T-helper 2 cell (primary cell): ENCODE data around the gene SLC22A23.

ENCODE experiments used
- DNase-seq, 5 experiments: peaks; one replicate each; pipeline versions ENCODE4 v3.0.0 to v3.0.0-alpha.2; 2012 to 2022

The SLC22A23 gene

DNA sequence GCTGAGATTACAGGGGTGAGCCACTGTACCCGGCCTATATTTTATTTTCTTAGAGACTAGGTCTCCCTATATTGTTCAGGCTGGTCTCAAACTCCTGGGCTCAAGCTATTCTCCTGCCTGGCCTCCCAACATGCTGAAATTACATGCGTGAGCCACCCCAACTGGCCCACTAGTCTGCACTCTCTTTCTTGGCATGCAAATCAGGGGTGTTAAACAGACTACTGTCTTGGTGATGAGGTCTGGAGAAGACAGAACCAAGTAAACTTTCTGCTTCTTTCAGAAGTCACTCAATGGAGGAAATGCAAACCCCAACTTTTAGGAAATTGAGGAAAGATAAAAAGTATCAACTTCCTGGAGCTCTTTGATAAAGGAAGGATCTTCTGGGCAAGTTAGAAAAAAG is 221.4 kb downstream of the SLC22A23 start:
- no peak for DNase-seq

DNA sequence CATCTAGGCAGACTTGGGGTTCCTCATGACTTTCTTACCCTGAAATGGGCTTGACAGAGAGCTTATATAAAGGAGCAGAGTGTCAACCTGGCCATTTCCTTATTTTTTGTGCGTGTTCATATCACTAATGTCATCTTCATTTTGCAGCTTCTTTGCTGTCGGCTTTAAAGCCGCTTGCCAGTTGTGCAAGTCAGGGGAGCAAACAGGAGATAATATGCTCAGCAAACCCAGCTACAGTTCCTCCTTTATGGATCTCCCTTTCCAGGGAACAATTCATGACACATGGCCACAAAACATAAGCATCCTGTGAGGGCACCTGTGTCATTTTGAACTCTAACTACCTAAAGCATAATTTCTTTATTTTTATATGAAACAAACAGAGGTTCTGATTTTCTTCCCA is 222.9 kb downstream of the SLC22A23 start:
- no peak for DNase-seq

DNA sequence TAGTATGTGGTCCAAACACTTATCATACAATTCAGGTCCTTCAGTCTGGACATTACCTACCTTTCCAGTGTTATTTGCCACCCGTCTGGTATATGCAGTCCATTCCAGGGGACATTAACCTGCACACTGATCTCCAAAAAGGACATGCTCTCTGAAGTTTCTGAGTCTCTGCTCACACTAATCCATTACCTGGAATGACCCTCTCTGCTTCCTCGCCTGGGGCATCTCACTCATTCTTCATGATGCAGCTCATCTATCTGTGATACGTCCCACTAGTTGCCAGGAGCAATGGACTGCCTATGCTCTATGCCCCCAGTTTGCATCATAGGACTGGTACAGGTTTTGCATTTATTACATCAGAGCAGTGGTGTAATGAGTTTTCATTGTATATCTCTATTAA is 223.5 kb downstream of the SLC22A23 start:
- no peak for DNase-seq

DNA sequence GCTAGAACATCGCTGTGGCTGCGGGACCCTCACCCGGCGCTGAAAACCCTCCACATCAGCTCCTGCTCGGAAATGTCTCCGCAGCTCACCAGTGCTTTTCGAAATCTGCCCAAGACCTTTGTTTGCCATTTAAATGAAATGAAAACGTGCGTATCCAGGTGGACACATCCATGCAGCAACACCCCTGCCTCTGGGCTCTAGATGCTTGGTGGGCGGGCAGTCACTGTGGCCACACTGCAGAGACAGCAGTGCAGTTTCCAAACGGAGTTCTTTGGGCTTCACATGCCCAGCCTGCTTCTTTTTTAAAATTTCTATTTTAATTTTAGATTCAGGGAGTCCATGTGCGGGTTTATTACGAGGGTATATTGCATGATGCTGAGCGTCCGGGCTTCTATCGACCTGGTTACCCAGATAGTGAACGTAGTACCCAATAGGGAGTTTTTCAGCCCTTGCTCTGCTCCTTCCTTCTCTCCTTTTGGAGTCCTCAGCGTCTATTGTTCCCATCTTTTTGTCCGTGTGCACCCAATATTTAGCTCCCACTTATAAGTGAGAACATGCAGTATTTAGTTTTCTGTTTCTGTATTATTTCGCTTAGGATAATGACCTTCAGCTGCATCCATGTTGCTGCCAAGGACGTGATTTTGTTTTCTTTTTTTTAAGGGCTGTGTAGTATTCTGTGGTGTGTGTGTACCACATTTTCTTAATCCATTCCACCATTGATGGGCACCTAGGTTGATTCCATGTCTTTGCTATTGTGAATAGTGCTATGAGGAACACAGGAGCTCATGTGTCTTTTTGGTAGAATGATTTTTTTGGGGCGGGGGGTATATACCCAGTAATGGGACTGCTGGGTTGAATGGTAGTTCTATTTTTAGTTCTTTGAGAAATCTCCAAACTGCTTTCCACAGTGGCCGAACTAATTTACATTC is 224.6 kb downstream of the SLC22A23 start:
- no peak for DNase-seq

DNA sequence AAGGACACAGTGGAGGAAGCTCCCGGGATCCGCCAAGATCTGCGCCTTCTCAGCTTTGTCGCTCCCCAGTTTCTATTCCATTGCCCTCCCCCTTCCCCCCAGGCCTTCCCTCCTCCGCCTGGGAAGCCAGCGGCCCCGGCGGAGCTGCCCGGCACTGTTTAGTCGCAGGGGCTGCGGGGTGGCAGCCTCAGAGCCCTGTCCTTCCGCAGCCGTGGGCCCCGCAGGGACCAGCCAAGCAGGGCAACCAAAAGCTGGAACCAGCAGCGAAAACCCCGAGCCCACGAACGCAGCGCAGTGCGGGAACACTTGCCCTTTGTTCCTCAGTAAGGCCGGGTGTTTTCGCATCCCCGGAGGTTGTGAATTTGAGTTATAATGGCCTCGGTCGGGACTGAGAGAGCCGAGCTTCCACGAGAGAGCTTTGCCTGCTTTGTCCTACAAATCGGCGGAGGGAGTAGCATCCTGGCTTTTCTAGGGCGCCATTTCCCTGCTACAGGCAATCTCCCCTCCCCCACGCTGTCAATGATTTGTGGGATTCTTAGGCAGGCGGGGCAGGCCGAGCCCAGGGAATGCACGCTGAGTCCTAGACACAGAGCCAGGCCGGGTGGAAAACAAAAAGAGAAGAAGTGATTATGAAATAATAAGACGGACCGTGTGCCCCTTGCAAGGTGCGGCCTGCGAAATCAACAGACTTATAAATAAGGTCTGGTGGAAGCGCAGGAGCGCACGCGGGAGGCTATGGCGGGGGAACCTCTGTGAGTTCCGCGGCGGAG is 225.4 kb downstream of the SLC22A23 start:
- DNase-seq = no peak

DNA sequence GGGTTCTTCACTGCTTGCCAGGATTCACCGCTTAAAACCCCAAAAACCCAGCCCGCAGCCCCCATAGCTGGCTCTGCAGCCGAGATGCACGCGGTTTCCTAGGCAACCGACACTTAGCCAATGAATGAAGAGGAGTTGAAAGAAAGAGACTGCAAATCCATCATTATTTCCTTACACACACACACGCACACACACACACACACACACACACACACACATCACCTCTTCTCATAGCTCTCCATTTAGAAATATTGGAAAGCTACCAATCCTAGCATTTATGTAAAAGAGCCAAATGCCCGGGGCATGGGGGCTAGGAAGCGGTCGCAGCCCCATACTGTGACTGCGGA is 226.0 kb downstream of the SLC22A23 start:
- no peak for DNase-seq

DNA sequence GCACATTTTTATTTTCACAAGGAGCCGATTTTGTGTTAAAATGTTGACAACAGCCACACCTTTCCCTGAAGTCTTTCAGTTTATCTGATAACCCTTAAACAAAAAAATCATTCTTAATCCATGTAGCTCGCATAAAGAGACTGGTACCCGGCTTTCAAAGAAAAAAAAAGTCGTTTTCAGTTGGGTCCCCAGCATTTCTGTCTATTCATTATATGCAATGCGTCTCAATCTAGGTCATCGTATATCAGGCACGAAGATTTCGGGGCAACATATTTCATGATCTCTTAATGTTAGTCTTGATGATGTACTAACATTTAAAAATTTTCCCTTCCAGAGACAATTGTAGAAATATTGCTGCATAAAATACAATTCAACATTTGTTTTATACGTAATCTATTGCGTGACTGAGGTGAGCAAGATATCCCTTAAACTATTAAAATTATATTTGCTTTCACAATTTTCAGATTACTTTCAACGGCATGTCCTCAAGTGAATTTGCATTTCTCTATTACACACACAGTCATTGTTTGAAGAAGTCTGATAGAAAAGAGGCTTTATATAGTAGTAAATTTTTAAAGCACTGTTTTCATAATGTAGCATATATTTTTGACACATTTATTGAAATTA is 226.5 kb downstream of the SLC22A23 start:
- DNase-seq = no peak

DNA sequence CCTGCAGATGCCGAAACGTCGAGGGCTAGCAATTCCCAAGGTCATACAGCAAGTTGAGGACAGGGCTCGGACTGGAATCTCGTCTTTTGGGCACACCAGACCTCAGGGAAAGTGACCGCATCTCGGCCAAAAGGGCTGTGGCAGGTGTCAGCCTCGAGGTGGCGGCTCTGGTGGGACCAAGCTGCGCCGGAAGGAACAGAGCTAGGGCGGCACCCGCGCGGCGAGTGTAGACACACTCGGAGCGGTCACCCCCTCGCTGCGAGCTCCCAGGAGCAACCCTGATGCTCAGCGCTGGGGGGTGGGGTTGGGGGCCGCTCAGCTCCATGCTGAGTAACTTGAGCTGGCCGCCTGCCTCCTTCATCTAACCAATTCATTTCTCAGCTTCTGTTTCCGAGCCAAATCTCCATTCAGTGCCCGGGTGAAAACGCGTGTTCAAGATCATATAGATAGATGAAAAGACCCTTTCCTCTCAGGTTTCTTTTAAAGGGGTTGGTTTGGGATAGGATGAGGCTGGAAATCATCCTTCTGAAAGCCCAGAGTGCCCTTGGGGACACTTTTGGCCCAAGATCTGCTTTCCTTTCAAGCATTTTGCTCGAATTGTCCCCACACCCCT is 227.2 kb downstream of the SLC22A23 start:
- peak in 1 of 5 experiments; percentile 32 for DNase-seq

DNA sequence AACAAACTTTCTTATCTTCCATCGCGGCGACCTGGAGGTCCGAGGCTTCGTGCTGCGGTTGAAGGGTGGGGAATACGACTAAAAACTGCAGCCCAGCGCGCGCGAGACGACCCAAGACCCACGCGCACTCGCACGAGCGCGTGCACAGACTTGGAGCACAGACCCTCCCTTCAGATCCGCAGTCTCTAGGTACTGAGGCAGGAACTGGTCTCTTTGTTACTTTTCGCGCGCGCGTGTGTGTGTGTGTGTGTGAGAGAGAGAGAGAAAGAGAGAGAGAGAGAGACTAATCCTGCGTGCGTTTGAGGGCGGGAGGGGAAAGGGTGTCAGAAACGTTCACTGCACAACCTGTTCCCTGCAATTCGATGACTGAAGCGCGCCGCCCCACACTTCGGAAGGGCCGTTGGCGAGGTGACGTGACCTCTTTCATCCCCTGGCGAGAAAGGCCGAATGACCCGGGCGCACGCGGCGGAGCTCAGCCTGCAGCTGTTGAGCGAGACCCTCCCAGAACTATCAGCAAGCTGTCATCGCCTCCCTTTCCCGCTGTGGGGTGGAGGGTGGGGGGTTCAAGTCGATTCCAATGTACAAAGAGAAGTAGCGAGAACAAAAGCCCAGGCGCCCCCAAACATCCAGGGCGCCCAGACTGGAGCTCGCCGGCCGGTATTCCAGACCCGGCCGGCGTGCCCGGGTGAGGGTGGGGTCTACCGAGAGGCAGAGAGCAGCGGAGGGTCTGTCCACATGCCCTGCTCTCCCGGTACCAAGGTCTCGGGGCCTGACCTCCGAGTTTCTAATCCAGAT is 227.9 kb downstream of the SLC22A23 start:
- DNase-seq = peak in 3 of 5 experiments; percentile 29 to 58 (median 40)

DNA sequence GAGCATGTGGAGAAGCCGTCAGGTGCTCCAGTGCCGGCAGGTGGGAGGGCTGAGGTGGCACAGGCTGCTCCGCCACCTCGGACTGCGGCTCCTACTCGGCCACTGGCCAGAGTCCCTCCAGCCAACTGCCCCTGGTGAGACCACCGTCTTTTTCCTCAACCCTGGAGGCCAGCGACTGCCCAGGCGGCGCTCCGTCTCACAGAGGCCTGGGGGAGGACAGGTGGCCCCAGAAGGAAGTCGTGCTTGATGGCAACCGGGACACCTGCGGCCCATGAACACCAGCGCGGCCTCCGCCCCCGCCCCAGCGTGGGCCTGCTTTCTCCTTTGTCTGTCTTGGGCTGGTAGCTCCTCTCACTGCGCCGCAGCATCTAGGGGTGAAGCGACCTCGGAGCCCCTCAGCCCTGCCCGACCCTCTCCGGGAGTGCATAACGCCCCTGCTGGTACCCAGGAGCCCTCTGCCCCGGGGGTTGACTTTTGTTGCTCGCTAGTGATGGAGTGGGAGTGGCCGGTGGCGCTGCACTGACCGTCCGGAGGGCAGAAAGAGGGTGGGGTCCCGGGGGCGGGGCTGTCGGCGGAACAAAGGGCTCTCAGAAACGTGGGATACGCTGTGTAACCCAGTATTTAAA is 228.7 kb downstream of the SLC22A23 start:
- peak in 1 of 5 experiments; percentile 25 for DNase-seq

DNA sequence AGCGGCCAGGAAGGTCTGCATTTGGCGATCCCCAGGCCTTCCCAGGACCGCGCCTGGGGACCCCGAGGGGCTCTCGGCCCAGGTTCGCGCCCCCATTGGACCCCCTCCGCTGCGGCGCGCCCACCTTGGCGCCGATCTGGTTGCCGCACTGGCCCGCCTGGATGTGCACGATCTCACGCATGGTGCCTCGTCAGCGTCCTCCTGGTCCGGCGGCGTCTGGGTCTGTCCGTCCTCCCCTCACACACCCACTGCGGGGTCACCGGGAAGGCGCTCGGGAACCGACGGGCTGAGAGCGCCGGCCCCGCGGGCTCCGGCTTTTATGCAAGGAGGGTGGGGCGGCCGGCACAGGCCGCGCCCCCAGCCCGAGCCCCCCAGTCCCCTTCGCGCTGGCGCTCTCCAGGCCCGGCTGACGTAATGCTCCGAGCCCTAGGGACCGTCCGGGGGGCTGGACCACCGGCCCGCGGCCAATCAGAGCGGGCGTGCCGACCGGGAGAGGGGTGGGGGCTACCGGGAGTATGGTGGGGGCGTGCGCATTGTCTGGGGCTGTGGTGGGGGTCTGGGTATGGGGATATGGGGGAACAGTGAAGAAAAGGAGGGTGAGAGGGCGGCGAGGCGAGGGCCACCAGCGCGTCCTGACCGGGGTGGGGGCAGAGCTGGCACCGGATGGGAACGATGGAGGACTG is 229.3 kb downstream of the SLC22A23 start, which contains the start of gene TUBB2B:
TSS of gene TUBB2B (minus strand) at position 291 of the 683 bp plus-strand sequence. CDS start at position 181, 110 bp downstream.
- DNase-seq = no peak

DNA sequence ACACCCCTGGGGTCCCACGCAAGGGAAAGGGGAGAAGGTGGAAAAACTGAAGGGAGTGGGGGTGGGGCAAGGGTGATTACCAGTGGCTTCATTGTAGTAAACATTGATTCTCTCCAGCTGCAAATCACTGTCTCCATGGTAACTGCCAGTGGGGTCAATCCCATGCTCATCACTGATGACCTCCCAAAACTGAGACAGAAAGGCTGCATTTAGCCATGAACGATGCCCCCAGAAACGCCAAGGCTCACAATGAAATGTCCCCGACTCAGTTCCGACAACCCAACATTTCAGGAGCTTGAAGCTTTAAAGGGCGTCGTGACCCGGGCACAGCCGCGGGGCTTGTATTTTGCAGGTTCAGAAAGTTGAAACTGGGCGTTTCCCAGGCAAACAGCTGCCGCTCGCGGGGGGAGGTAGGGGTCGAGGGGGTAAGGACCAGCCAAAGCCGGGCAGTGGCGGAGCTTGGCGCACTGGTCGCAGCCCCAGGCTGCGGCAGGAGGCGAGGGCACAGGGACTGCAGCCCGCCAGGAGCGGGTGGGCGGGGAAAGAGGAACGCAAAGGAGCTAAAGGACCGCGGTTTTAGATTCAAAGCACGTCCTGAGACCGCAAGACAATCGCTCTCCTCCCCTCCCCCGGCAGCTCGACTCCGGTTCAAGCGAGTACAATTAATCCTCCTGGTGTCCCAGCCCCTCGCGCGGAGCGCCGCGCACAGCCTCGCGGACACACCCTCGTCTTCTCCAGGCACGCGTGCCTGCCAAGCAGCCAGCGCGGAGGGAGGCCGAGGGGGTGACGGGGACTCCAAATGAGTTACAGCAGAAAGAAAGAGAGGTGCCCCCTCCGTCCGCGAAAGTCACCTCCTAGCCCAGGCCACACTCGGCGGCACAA is 230.1 kb downstream of the SLC22A23 start:
- peak in 1 of 5 experiments; percentile 40 for DNase-seq

DNA sequence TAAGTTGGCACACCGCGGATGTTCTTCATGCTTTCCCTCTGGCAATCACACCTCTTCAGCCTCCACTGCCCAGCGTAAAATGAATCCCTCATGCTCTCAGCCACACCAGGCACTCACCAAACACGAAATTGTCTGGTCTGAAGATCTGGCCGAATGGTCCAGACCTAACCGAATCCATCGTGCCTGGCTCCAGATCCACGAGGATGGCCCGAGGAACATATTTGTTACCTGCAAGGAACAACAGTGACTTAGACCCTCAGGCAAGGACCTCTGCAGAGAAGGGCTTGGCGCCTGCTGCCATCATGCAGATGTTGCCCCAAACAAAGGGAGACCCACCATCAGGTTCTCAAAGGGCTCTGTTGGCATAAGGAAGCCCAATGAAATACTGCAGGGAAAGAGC is 230.8 kb downstream of the SLC22A23 start:
- no peak for DNase-seq

DNA sequence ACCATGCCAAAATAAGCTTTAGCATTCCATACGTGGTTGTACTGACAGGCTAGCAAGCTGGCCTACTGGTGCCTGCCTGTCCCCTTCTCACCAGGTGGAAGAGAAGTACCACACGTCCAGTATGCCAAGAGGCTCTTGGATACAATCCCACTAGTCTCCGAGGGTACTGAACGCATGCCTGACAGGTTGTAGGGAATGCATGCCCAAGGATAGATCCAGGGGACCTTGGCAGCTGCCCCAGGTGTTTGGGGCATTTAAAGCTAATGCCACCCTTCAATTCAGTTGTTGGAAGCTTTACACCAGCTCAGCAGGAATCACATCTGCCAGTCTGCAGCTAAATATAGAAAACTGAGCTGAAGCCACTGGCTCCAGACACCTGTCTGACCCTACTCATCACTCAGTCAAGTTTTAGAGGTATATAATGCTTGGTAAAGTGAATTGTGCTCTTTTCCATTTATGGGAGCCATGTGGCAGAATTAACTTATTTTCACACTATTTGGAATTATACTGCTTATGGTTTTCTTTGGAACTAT is 234.3 kb downstream of the SLC22A23 start:
- no peak for DNase-seq

DNA sequence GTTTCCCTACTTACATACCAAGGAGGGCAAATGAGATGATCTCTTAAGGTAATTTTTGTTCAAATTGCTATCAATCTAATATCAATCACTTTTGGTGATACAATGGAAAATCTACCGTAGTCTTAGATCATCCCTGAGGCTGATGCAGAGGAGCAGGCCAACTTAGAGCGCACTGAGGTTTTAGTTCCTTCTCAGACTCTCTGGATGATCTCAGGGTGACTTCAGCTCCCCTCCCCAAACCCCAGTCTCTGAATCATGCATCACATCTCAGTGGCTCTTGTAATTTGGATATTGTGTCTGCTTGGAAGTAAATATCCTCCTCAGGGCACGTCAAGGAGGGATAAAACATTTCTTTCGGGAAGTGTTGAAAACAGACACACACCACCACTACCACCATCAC is 235.3 kb downstream of the SLC22A23 start:
- no peak for DNase-seq

DNA sequence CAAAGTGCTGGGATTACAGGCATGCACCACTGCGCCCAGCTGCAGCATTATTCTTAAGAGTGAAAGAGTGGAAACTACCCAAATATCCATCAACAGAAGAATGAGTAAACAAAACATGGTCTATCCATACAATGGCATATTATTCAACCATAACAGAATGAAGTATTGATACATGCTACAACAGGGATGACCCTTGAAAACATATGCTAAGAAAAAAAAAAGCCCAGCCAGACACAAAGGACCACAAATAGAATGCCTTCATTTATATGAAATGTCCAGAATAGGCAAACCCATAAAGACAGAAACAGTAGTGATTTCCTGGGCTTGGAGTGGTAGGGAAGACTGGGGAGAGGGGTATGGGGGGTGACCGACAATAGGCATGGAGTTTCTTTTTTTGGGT is 236.5 kb downstream of the SLC22A23 start:
- DNase-seq = no peak
